Erythroblast (primary cell): ENCODE measurements around the gene BMPR1B.

ENCODE experiments used
- GATA1 ChIP-seq: IDR thresholded peaks from 2 replicates; pipeline ENCODE4 v1.6.1; 2011; ENCODE audit warnings: low read depth, mild to moderate bottlenecking, control low read depth, low read length, moderate library complexity
- POLR2A ChIP-seq: IDR thresholded peaks from 2 replicates; pipeline ENCODE4 v1.6.1; 2011; ENCODE audit warnings: mild to moderate bottlenecking, low read length

DNA sequence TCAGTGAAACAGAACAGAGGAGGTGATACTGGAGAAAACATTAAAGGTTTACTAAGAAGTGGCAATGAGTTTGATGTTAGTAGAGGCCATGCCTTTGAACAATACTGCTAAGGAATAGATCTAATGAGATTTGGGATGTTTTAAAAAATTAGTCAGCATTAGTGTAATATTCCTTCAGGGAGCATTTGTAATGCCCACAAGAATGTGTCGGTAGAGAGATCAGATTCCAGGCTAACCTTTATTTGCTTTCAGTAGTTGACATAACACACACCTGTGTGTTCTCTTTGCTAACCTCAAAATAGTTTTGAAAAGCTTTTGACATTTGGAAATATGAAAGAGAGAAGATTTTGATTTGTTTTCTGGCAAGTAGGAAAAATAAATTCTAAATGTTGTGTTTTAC lies 328.8 kb downstream of the BMPR1B start:
- no peak for TF ChIP-seq POLR2A
- TF ChIP-seq GATA1: no peak
